HepG2 (cell line): Measurements from ENCODE around the gene STEAP2. TPM values are rescaled to one million over a fixed set of nuclear protein-coding genes. Genes with fewer than 3 reads are reported as not detected.

Source experiments
- ATAC-seq: fragments of 200-7000 bp; cut with Tn5 transposase; 3 replicates; pipeline ENCODE4 v1.9.1; 2020; ENCODE audit warnings: mild to moderate bottlenecking, moderate library complexity
- BruUV-seq: library from RNA; stranded (reverse); fragments of 400-500 nt; replicated peaks from 2 replicates; lab custom pipeline; 2021; lab: Mats Ljungman, UMichigan
- CTCF ChIA-PET: fragments of 300-600 bp; formaldehyde crosslinking; extraction: SDS; loops from one replicate; lab custom pipeline; 2021; ENCODE audit warnings: low total read pairs, inconsistent platforms, low intra/inter-chr PET ratio; lab: Yijun Ruan, JAX
- POLR2A ChIA-PET: fragments of 350-600 bp; sonication (Branson Sonifier 250); formaldehyde crosslinking; loops from one replicate; lab custom pipeline; 2020; ENCODE audit warnings: antibody characterized with exemption, inconsistent platforms; lab: Yijun Ruan, JAX
- DNase-seq: peaks from one replicate; pipeline ENCODE4 v3.0.0-alpha.2; 2015; ENCODE audit warnings: low spot score
- FAIRE-seq: peaks from 3 replicates; lab custom pipeline; 2011; peaks lifted over from hg19 to GRCh38; lab: Jason Lieb, UNC
- H2AFZ ChIP-seq: one replicate; pipeline ENCODE4 v1.6.1; 2011; ENCODE audit warnings: low read length, inconsistent platforms
- H3K27ac ChIP-seq: fragments of 300-600 bp; 3 replicates; pipeline ENCODE4 v1.8.0; 2011; ENCODE audit warnings: mixed run types, mild to moderate bottlenecking, mixed read lengths, low read length, inconsistent platforms; ENCODE audit not compliant: insufficient read depth; ENCODE audit errors: extremely low read length
- H3K27me3 ChIP-seq, 2 experiments: fragments of 200-600 bp in 1 of 2; 2 replicates in 1 of 2; 3 replicates in 1 of 2; pipeline versions ENCODE4 v1.6.0 to v1.8.0; 2011; ENCODE audit warnings: low read length in 2 of 2, mild to moderate bottlenecking in 2 of 2, moderate library complexity in 2 of 2, inconsistent platforms in 1 of 2; ENCODE audit not compliant: insufficient read depth in 2 of 2, control insufficient read depth in 1 of 2
- H3K36me3 ChIP-seq, 2 experiments: fragments of 200-600 bp in 1 of 2; replicated peaks in 1 of 2; 2 replicates in 1 of 2; 3 replicates in 1 of 2; pipeline versions ENCODE4 v1.5.1 to v1.8.0; 2011; ENCODE audit warnings: low read length in 2 of 2, inconsistent platforms in 1 of 2; ENCODE audit not compliant: insufficient read depth in 2 of 2, control insufficient read depth in 1 of 2
- H3K4me1 ChIP-seq: 2 replicates; pipeline ENCODE4 v1.5.1; 2012; ENCODE audit warnings: low read length, inconsistent platforms; ENCODE audit not compliant: insufficient read depth
- H3K4me2 ChIP-seq: 2 replicates; pipeline ENCODE4 v1.6.0; 2011; ENCODE audit warnings: low read depth, low read length, inconsistent platforms
- H3K4me3 ChIP-seq, 3 experiments: fragments of 200-600 bp in 1 of 3; sonication (generic), shearing (Covaris generic) in 1 of 3; replicated peaks in 1 of 3; 2 replicates each; pipeline ENCODE4 v1.5.1; 2011 to 2016; ENCODE audit warnings: low read length in 3 of 3, inconsistent platforms in 2 of 3, low read depth in 2 of 3, mild to moderate bottlenecking in 2 of 3, control low read depth in 1 of 3, mixed read lengths in 1 of 3; ENCODE audit not compliant: insufficient read depth in 1 of 3
- H3K79me2 ChIP-seq: one replicate; pipeline ENCODE4 v1.6.1; 2011; ENCODE audit warnings: low read length, inconsistent platforms; ENCODE audit not compliant: insufficient read depth
- H3K9ac ChIP-seq: 2 replicates; pipeline ENCODE4 v1.6.0; 2011; ENCODE audit warnings: mild to moderate bottlenecking, low read depth, low read length, inconsistent platforms; ENCODE audit not compliant: insufficient read depth
- H3K9me3 ChIP-seq: 2 replicates; pipeline ENCODE4 v1.5.1; 2012; ENCODE audit warnings: mild to moderate bottlenecking, low read length
- H4K20me1 ChIP-seq: 2 replicates; pipeline ENCODE4 v1.6.0; 2011; ENCODE audit warnings: inconsistent platforms, mild to moderate bottlenecking, low read length, moderate library complexity; ENCODE audit not compliant: insufficient read depth
- BRF2 ChIP-seq: sonication (generic); formaldehyde crosslinking; IDR thresholded peaks from 2 replicates; pipeline ENCODE4 v1.8.1; 2022; ENCODE audit warnings: mild to moderate bottlenecking, missing genetic modification reagents
- DDIT3 ChIP-seq: sonication (generic); formaldehyde crosslinking; IDR thresholded peaks from 2 replicates; pipeline ENCODE4 v1.4.0; 2020; ENCODE audit warnings: mild to moderate bottlenecking, missing genetic modification reagents
- IKZF1 ChIP-seq: fragments of 450-650 bp; IDR thresholded peaks from 2 replicates; pipeline ENCODE4 v1.7.1; 2016
- JUN ChIP-seq: sonication (generic); formaldehyde crosslinking; IDR thresholded peaks from 2 replicates; pipeline ENCODE4 v1.4.0; 2020; ENCODE audit warnings: mild to moderate bottlenecking, missing genetic modification reagents
- MED13 ChIP-seq: sonication (generic); formaldehyde crosslinking; IDR thresholded peaks from 2 replicates; pipeline ENCODE4 v1.5.0; 2020; ENCODE audit warnings: missing genetic modification reagents
- MIXL1 ChIP-seq: IDR thresholded peaks from 2 replicates; pipeline ENCODE4 v1.6.1; 2016
- NBN ChIP-seq: fragments of 450-650 bp; conservative IDR thresholded peaks from 2 replicates; pipeline ENCODE4 v1.6.1; 2017
- NCOA5 ChIP-seq: sonication (generic); formaldehyde crosslinking; IDR thresholded peaks from 2 replicates; pipeline ENCODE4 v1.4.0; 2020; ENCODE audit warnings: missing genetic modification reagents
- NFE2L2 ChIP-seq: fragments of 150-350 bp; IDR thresholded peaks from 2 replicates; pipeline ENCODE4 v1.6.1; 2014; ENCODE audit warnings: low read length
- NR0B2 ChIP-seq: sonication (generic); formaldehyde crosslinking; IDR thresholded peaks from 2 replicates; pipeline ENCODE4 v1.4.0; 2020; ENCODE audit warnings: mild to moderate bottlenecking, missing genetic modification reagents
- NRL ChIP-seq: sonication (generic); formaldehyde crosslinking; IDR thresholded peaks from 2 replicates; pipeline ENCODE4 v1.5.0; 2020; ENCODE audit warnings: missing genetic modification reagents, mild to moderate bottlenecking, moderate library complexity, borderline replicate concordance
- RARG ChIP-seq: sonication (generic); formaldehyde crosslinking; IDR thresholded peaks from 2 replicates; pipeline ENCODE4 v1.4.0; 2020; ENCODE audit warnings: low read depth, mild to moderate bottlenecking, missing genetic modification reagents
- RCOR2 ChIP-seq: IDR thresholded peaks from 2 replicates; pipeline ENCODE4 v1.6.1; 2016; ENCODE audit warnings: missing biosample characterization, missing genetic modification reagents
- REXO4 ChIP-seq: sonication (generic); formaldehyde crosslinking; IDR thresholded peaks from 2 replicates; pipeline ENCODE4 v1.8.0; 2022; ENCODE audit warnings: missing genetic modification reagents, mild to moderate bottlenecking, borderline replicate concordance
- SIX1 ChIP-seq: sonication (generic); formaldehyde crosslinking; IDR thresholded peaks from 2 replicates; pipeline ENCODE4 v1.4.0; 2020; ENCODE audit warnings: missing genetic modification reagents, borderline replicate concordance
- SRSF1 ChIP-seq: fragments of 200-400 bp; formaldehyde crosslinking; optimal IDR thresholded peaks from 2 replicates; pipeline ENCODE3; 2017; ENCODE audit warnings: mild to moderate bottlenecking, low read depth, low read length, moderate library complexity
- TCF12 ChIP-seq, 2 experiments: fragments of 450-650 bp in 1 of 2; sonication (generic) in 1 of 2; formaldehyde crosslinking in 1 of 2; IDR thresholded peaks; 2 replicates each; pipeline versions ENCODE4 v1.6.1 to v1.8.0; 2017 to 2022; ENCODE audit warnings: antibody characterized with exemption in 1 of 2, mild to moderate bottlenecking in 1 of 2, missing genetic modification reagents in 1 of 2, moderate library complexity in 1 of 2
- TCF7L2 ChIP-seq: IDR thresholded peaks from 2 replicates; pipeline ENCODE4 v1.6.1; 2011; ENCODE audit warnings: mild to moderate bottlenecking, low read depth, low read length, moderate library complexity
- THYN1 ChIP-seq: sonication (generic); formaldehyde crosslinking; IDR thresholded peaks from 2 replicates; pipeline ENCODE4 v1.8.1; 2023; ENCODE audit warnings: low read depth, mild to moderate bottlenecking, moderate library complexity, missing genetic modification reagents, borderline replicate concordance
- ZFAT ChIP-seq: sonication (generic); formaldehyde crosslinking; conservative IDR thresholded peaks from 2 replicates; pipeline ENCODE4 v1.8.1; 2023; ENCODE audit warnings: missing genetic modification reagents, inconsistent platforms
- ZIK1 ChIP-seq: sonication (generic); formaldehyde crosslinking; IDR thresholded peaks from 2 replicates; pipeline ENCODE4 v1.5.0; 2020; ENCODE audit warnings: mild to moderate bottlenecking, low read depth, missing genetic modification reagents, borderline replicate concordance
- ZNF256 ChIP-seq: sonication (generic); formaldehyde crosslinking; conservative IDR thresholded peaks from 2 replicates; pipeline ENCODE4 v1.4.0; 2020; ENCODE audit warnings: missing genetic modification reagents
- ZNF317 ChIP-seq: sonication (generic); formaldehyde crosslinking; IDR thresholded peaks from 2 replicates; pipeline ENCODE4 v1.5.0; 2020; ENCODE audit warnings: mild to moderate bottlenecking, missing genetic modification reagents
- WGBS: methylation state at CpG from one replicate; pipeline ENCODE4 v1.1.6; 2017; ENCODE audit warnings: low lambda C conversion rate; 5-methylcytosine and 5-hydroxymethylcytosine counted together
- in situ Hi-C: cut with HindIII; loops from 2 replicates; pipeline ENCODE4 v1.10.0; 2017; ENCODE audit warnings: low pct_unique_long_range_greater_than_20kb; ENCODE audit not compliant: extremely low pct_ligation_motif_present
- intact Hi-C: fragments of 100-400 bp; cut with micrococcal nuclease; formaldehyde crosslinking; loops from one replicate; pipeline ENCODE4 v1.10.0; 2022; ENCODE audit not compliant: unreplicated experiment
- polyA plus RNA-seq, 8 experiments: library from polyadenylated mRNA; depleted of rRNA in 3 of 8; stranded (reverse) in 7 of 8; unstranded in 1 of 8; fragments of >200 nt; fragmentation: Illumina TruSeq in 4 of 8; extraction: Trizol in 4 of 8; gene quantifications; 2 replicates each; pipeline versions ENCODE4 v1.2.1 to v1.2.3, GENCODE V29; 2011 to 2016; ENCODE audit warnings: low read depth in 4 of 8, missing spikeins in 1 of 8, mixed read lengths in 1 of 8; ENCODE audit not compliant: insufficient read depth in 1 of 8
- total RNA-seq, 5 experiments: library from RNA; depleted of rRNA; stranded (reverse); fragments of >200 nt; fragmentation: Illumina TruSeq; extraction: Trizol; gene quantifications; 2 replicates each; pipeline ENCODE4 v1.2.3, GENCODE V29; 2016; ENCODE audit warnings: low read depth in 1 of 5

STEAP2 gene
- total and polyA plus RNA-seq, 2 of the 13 experiments (the other 11 are each of a cell fraction or from before 2014, with no cell fraction given) = 4.3 to 4.4 TPM

GRCh38 chr7:90172121-90172520 is 39.4 kb upstream of the STEAP2 start (continued):
- no peak for TF ChIP-seq TCF12 (IDR thresholded peaks at IDR 0.05)
- no peak for TF ChIP-seq TCF12 (CRISPR knock-in tag; IDR thresholded peaks at IDR 0.05)
- TF ChIP-seq RCOR2 = no peak
- no peak for TF ChIP-seq THYN1 (CRISPR knock-in tag)
- TF ChIP-seq, all 625 proteins: peak for 0

- CTCF ChIA-PET = no interaction called here
- Histone ChIP-seq H3K4me3 (peak overlapping the region; percentile 29 to 49 (median 49); a peak in 5 of 6 replicates), H3K9me3 (no peaks in the 10 kb centered on the region), H3K4me1 (peaks cover 31% of the 10 kb centered on the region), H3K9ac (peak overlapping the region; percentile 47; the same call in 1 of the 2 replicates), H3K27ac (peak overlapping the region; percentile 85), H3K27me3 (no peaks in the 10 kb centered on the region), H3K79me2 (no peaks in the 10 kb centered on the region), H4K20me1 (no peaks in the 10 kb centered on the region), H3K4me2 (peak overlapping the region; percentile 81), H2AFZ (no peak overlapping the region), H3K36me3 (no peaks in the 10 kb centered on the region)
- intact Hi-C loops (loop anchor here (1.0 to 2.0 kb wide), 2 partner anchors 18 to 38 kb away; partner anchors contain the start of gene STEAP1), in situ Hi-C loops (no loop called here)
- ATAC-seq (peak; percentile 8; the same call in 1 of the 3 replicates), DNase-seq (no peak), FAIRE-seq (no peak)
- no TSS peak for BruUV-seq
- TF ChIP-seq REXO4 (CRISPR knock-in tag) = no peak
- no peak for TF ChIP-seq SIX1
- TF ChIP-seq IKZF1 = no peak
- TF ChIP-seq JUN (CRISPR knock-in tag) = no peak
- no peak for TF ChIP-seq ZIK1 (CRISPR knock-in tag)
- no peak for TF ChIP-seq NFE2L2
- no peak for TF ChIP-seq NRL
- TF ChIP-seq ZNF256 (CRISPR knock-in tag) = no peak
- no peak for TF ChIP-seq NCOA5 (CRISPR knock-in tag)
- no peak for TF ChIP-seq BRF2 (CRISPR knock-in tag)
- no peak for TF ChIP-seq ZNF317 (CRISPR knock-in tag)
- TF ChIP-seq TCF7L2 = no peak
- no peak for TF ChIP-seq DDIT3 (CRISPR knock-in tag)
- no peak for TF ChIP-seq NBN
- TF ChIP-seq ZFAT (CRISPR knock-in tag) = no peak
- TF ChIP-seq NR0B2 = no peak
- TF ChIP-seq MIXL1 (CRISPR knock-in tag) = no peak
- no peak for TF ChIP-seq RARG (CRISPR knock-in tag)
- TF ChIP-seq SRSF1 = no peak
- TF ChIP-seq MED13 (CRISPR knock-in tag) = no peak
- WGBS = 12% methylated on average over 6 of the region's 6 CpGs
- POLR2A ChIA-PET = interaction anchor here (0.9 to 3.6 kb wide), 10 partner anchors 11 to 234 kb away, joined by 3 to 65 read pairs (median 4); partner anchors contain the start of genes CLDN12, STEAP1 and STEAP2
Measured at GRCh38 chr7:90172624-90173023, 38.9 kb upstream of the STEAP2 start.
